CD4-positive, alpha-beta T cell treated with Interleukin-6 for 4 hours (primary cell): ENCODE results near the gene PLXDC2.

ENCODE experiments used
- DNase-seq: peaks from one replicate; pipeline ENCODE4 v3.0.0-alpha.2; 2020; ENCODE audit warnings: mixed read lengths

PLXDC2 gene

DNA sequence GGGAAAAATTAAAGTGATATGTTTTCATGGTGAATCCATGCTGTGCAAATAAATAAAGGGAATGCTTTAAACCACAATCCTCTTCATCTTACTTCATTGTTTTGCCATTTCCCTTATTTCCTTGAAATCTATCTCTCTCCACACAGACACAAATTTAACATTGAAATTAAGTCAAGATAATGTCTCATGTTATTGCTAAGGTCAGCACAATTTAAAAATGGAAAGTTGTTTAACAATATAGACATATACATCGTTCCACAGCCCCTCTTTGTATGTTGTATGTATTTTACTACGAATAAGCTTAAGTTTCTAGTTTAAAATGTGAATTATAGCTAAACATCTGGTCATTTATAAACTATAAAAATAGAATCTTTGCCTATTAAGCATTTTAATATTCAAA lies 256.9 kb downstream of the PLXDC2 start:
- DNase-seq = no peak

DNA sequence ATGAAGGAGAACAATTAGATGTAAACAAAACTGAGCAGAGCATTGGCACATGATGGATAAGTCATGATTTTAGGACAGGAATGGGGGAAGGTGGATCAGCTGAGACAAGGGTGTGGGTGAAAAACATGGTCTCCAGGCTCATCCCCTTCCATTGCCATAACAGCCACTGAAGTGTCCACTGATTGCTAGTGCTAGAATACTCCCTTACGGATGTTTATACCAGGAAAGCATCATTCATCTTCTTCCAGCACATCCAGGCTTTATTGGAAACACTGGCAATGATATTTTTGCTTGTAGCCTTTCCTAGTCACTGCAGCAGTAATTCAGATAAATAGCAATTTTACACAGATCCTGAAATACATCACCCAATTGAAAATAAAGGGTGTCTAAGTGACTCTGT lies 259.5 kb downstream of the PLXDC2 start:
- no peak for DNase-seq

DNA sequence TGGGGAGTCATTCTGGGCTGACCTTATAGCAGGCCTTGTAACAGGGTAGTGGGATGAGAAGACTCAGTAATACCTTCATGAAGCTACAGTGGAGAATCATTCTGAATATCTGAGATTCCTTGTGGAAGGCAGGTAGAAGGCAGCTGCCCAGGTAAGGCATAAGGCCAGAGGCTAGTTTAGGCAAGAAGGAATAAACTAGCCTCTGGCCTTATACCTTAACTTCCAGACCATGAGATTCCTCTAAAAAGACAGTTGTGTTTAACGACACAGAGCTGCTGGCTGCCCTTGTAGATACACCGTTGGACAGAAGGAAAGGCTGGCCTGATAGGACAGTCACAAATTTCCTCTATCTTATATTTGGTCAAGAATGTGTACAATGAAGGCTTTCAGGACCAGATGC lies 268.2 kb downstream of the PLXDC2 start:
- no peak for DNase-seq

DNA sequence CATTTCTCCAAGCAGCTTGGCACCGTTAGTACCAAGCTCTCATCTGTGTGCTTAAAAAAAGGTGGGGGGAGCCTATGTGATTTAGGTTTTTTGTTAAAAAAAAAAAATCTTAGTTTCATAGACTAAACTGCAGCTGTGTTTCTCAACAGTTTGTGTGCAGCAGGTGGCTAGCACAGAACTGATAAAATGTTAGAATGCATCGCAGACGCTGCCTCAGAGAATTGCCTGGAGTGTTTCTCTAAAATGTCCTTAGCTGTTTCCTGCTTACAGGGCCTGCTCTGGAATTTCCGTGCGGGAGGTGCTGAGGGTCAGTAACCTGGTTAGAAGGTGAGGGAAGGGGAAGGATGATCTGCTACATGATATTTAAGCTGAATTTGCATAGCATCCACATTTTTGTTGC lies 268.9 kb downstream of the PLXDC2 start:
- DNase-seq = no peak

DNA sequence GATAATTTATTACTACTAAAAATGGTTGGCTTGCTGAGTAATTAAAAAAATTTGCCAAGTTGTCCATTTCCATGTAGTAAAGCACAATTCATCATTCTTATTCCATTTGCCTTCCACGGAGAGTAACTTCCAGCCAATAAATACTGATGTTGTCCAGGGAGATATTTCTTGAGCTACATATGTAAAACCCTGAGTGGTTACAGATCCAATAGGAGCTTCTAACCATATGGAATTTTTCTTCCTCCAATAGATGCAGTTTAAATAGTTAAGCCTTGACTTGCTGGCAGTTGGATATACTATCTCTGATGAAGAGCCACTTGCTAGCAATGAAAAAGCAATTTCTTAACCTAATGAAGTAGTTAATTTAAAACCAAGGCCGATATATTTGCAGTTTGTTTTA lies 271.1 kb downstream of the PLXDC2 start:
- DNase-seq = no peak

DNA sequence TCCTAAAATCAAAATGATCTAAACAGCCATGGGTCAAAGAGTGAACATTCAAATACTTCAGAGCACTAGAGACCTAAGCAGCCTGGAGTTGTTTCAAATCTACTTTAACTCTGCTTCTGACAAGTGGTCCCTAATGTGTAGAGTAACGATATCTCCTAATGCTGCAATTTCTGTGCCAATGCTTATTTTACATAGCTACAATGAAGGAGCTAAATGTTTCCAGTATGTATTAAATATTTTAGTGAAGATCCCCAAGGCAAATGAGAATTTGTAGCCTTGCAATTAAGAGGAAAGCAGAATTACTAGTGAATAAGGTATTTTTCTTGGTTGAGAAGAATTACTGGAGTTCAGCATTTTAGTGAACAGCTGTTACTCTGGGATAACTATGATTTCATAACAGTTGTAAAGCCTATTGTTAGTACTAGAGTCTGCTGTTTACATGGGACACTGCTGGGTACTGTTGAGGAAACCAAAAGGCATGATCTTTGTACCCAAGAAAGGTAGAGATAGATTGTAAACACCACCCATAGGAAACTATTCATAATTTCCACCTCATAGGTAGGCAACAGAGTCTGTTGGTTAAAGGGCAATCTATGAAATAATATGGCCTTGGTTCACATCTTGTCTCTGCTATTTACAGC lies 271.9 kb downstream of the PLXDC2 start:
- no peak for DNase-seq

DNA sequence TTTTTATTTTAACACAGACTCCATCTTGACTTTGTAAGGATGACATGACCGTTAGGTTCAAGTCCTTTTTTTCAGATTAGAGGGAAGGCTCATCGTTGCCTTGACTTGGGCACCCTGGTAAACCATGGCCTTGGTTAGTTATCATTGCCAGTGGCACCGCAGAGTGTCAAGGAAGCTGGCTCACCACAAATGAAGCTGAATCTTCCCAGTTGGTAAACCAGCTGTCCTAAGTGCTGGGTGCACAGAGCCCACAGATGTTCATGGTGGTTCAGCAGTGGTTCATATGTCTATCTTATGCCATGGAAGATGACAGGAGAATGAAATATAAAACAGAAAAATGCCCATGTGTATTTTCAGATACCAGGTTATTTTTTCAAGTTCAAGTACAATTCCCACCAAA lies 273.6 kb downstream of the PLXDC2 start:
- no peak for DNase-seq

DNA sequence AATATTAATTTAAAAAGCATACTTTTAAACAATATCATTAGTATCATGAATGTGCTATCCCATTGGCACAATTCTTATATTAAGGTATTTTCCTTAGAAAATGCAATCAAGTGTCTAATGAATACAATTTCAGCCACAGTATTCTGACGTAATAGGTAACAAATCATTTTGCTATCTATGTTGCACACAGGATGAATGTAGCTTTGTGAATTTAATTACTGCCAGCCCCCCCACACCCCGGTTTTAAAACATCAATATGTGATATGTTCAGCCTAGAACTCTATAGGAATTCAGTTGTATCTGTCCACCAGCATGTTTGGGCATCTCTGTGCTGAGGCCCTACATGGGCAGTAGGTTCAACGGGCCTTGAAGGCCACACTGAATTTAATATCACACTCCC lies 274.6 kb downstream of the PLXDC2 start:
- DNase-seq = no peak

DNA sequence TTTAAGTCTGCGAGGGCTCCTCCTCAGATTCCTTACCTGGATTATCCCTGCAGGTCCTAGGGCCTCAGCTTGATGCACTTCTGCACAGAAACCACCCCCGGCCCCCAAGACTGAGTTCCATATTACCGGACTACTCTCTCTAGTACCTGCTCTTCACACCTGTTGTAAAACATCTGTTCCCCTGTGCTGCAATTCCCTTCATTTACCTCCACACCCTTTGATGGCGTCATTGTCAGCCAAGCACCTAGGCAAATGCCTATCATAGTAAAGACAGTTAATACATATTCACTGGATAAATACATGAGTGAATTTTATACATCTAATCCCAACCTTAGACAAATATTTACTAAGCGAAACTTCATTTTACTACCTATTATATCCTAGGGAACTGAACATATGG lies 275.5 kb downstream of the PLXDC2 start:
- DNase-seq = no peak

DNA sequence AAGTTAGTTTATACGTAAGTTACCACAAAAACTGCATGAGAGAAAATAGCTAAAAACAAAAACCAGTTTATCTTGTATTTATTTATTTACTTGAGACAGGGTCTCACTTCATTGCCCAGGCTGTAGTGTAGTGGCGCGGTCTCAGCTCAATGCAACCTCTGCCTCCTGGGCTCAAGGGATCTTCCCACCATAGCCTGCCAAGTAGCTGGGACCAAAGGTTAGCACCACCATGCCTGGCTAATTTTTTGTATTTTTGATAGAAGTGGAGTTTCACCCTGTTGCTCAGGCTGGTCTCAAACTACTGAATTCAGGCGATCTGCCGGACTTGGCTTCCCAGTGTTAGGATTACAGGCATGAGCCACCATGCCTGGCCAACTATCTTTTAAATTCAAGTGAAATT lies 277.4 kb downstream of the PLXDC2 start:
- DNase-seq = no peak

DNA sequence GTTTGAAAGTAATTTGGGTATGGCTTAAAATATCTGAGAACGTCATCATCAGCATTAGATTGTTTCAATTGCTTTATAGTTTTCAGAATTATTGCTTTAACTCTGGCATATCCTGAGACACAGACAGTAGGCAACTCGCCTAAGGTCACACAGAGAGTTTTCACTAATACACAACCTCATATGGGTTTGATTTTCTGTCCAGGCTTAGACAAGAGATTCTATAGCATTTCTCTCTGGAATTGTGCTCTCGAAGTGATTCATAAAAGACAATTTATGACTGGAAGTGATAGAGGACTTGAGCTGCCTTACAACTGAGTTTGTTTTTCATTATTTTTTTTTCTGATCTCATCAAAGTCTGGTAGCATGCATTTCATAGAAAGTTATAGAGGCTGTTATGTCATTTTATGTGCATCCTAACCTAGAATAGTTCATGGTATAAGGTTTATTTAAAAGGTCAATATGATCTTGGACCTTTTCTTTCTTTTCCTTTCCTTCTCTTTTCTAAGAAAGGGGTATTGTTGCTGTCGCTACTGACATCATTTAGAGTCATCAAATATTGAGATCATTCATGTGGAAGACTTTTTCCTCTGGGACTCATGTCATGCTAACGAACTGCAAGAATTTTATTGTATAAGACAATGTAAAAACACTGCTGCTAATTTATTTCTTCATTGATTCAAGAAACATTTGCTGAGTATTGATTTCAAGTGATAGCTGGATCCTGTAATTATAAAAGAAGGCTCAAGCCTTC lies 278.2 kb downstream of the PLXDC2 start:
- no peak for DNase-seq

DNA sequence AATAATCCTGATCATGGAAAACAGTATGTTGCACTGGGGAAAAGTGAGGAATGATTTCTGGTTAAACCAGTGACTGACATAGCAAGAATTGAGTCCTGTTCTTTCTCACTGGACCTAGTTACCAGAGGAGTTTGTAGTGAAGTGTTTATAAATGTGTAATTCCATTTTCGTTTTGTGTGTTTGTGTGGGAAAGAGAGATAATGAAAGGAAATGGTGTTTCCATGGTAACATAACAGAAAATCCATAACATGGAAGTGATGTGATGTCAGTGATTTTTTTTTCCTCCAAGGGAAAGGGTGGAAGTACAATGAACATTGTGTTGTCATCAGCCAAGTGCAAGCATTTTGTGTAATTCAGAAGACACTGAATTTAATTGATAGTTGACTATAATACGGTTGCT lies 283.9 kb downstream of the PLXDC2 start:
- no peak for DNase-seq

DNA sequence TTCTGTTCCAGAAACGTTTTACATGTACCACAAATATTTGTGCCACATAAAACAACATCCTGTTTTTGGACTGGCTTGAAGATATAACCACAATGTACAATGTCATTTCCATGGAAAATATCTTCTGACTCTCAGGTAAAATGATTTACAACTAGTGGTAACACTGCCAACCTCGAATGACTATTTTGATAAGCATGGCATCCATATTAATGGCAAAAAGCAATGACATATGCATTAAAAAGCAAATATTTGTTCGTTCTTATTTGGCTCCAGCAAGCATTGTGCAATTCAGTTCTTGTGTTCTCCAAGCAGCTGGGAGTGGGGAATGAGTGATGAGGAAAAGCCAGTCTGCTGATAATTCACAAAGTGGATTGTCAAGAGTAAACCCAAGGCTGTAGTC lies 289.0 kb downstream of the PLXDC2 start:
- DNase-seq = no peak

DNA sequence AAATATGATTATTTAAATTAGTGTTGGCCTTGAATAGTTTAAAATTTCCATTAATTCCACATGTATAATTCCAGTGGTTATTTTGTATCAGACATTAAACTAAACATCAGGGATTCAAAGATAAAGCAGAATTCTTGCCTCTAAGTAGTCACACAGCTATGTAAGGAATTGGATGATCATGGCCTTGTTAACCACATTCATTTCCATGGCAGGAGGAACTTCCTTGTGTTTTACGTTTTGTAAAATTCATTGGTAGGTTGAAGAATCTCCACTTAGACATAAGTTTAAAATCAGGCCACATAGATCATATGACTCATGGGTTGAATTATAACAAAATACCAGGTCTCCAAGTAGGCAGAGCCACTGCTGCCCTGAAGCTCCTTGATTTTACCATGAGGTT lies 289.7 kb downstream of the PLXDC2 start:
- no peak for DNase-seq

DNA sequence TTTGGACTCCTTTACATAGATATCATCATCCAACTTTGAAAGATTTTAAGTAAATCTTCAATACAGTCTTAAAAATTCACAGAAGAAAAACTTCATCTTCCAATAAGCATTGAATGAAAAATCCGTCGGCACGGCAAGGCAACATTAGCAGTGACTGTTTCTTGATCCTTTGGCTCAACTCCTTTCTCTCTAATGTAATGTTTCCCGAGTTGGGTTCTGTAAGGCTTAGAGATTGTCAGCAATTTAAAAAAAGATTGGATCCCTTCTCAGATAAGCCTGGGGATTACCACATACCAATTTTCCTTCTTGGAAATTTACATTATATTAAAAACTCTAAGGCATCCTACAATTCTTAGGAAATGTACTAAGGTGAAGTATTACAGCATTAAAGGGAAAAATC lies 291.8 kb downstream of the PLXDC2 start:
- DNase-seq = no peak

DNA sequence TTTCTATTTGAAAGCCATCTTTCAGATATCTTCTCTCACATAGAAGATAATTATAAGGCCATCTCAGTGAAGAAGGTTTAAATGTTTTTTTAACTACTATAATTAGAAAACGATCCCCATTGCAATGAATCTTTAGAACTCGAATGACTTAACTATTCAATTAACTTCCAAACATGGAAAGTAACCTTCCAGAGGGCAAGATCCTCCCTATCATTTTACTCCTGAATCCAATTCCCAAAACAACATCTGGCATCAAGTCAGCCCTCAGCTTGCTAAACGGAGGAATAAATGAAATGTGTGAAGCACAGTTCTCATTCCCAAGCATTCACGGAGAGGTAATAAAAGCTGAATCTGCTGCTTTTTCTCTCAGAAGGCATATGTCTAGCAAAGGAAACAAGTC lies 293.4 kb downstream of the PLXDC2 start:
- no peak for DNase-seq

DNA sequence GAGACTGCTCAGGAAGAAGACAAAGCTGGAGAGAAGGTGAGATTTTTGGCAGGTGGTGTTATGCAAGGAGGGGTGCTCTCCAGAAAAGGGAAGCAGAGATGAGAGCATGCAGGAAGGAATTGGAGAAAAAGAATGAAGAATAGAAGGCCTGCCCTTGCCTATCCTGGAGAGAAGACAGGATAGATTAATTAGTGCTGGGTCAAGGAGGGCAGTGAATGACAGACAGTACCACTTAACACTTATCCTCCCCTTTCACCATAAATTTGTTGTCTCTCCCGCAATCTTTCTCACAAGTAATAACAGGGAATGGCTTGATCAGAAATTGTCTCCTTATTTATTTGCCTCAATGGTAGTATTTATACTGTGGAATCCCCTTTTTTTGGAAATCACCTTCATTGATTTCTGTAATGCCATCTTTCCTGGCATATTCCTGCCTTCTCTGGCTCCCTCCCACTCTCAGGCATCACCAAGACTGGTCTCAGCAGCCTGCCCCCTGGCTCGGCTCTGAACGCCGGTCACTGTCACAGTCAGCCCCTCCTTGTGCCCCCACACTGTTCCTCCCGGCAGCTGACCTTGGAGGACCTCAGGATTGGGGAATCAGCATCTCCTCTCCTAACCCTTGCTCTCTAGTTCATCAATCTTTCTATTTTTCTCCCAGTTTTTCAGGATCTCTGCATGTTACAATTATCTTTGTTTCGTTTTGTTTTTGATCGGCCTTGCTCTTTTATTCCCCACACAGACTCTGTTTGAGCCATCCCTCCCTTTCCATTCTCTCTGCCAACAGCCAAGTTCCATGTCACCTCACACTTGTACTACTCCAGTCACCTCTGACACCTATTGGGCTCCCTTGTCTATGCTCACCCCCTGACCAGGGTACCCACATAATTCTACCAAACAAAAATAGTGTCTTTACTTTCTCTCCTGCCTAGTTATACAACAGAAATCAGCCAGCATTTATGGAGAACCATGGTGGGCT lies 294.2 kb downstream of the PLXDC2 start:
- no peak for DNase-seq

DNA sequence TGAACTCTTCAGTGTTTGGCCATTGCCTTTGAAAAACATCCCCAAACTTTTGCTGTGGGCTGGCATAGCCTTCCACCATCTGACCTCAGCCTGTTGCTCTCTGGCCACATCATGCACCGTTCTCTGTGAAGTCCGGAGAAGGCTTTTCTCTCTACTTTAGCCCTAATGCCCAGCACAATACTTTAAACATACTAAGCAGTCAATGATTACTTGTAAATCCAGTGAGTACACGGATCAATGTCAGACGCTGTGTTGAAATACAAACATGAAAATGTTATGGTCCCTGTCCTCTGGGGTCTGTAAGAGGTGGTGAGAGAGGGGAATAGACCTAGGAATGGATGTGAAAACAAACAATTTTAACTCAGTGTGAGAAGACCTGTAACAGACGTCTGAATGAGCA lies 297.9 kb downstream of the PLXDC2 start:
- DNase-seq = no peak

DNA sequence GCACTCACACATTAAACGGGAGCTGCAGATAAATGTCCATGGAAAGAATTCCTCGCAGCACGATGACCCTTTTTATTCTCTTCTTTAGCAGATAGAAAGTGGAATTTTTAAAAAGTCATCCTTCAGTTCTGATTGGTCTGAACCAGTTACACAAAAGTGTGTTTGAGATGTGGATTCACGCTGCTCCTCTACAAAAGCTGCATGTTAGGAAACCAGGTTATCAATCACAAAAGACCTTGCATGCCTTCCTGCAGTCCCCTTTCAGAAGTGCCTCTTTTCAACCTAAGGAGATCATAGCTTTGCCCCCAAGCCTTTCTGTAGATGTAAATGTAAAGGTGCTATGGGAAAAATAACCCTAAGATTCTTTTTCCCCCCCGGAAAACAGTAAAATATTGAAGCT lies 299.7 kb downstream of the PLXDC2 start:
- no peak for DNase-seq

DNA sequence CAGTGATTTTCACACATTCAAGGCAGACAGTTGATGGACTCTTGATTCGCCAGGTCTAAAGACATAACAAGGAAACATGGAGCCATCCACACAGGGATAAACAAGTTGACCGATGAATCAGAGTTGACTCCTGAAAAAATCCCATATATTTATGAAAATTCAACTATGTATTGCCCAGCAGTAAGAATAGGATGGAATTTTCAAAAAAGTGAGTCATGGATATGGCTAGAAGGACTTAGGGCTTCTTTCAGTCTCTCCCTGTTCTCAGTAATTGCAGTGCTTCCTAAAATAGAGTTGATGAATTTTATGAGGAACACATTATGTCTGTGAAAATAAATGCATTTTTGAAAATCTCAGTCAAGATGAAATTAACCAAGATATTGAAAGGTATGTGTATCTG lies 301.2 kb downstream of the PLXDC2 start:
- no peak for DNase-seq

DNA sequence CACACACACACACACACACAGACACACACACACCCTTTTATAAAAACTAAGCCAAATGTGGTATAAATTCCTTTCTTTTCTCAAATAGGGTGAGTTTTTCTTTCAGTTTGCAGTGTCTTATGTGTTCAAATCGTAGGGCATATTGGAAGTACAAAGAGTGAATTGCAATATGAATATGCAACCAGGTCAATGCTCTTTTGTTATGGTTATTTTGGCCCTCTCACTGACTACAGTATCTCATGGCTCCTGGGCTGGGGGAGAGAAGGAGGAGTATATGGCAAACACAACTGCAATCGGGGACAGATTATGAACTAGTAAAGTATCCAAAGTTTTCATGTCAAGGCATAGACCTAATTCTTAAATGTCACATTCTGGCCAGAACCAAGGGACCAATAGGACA lies 301.9 kb downstream of the PLXDC2 start:
- DNase-seq = no peak

DNA sequence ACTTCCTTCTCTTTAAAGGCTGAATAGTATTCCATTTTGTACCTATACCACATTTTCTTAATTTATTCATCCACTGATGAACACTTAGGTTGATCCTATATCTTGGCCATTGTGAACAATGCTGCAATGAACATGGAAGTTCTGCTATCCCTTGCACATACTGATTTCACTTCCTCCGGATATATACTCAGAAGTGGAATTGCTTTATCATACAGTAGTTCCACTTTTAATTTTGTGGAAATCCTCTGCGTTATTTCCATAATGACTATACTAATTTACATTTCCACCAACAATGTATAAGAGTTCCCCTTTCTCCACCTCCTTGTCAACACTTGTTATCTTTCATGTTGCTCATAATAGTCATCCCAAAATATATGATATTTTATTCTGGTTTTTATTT lies 312.6 kb downstream of the PLXDC2 start:
- no peak for DNase-seq

DNA sequence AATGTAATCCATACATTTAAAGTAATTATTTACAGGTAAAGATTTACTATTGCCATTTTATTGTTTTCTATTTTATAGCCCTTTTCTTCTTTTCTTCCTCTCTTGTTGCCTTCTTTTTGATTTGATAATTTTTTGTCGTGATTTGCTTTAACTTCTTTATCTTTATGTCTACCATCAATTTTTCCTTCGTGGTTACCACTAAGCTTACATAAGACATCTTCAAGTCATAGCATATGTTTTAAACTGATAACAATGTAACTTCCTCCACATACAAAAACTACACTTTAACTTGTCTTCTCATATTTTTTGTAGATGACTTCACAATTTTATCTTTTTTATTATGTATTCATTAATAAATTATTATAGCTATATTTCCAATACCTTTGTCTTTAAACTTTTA lies 316.6 kb downstream of the PLXDC2 start:
- DNase-seq = no peak

DNA sequence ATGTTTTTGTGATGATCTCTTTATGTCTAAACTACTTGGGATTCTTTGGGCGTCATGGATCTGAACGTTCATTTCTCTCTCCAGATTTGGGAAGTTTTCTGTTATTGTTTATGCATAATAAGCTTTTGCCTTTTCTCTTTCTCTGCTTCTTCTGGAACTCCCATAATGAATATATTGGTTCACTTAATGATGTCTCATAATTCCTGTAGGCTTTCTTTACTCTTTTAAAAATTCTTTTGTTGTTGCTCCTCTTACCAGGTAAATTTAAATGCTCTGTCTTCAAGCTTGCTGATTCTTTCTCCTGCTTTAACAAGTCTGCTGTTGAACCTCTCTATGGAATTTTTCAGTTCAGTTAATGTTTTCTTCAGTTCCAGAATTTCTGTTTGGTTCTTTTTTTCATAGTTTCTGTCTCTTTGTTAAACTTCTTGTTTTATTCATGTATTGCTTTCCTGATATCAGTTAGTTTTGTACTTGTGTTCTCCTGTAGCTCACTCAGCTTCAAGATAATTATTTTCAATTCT lies 317.5 kb downstream of the PLXDC2 start:
- DNase-seq = no peak
